NCI-H2227 (cell line): ENCODE measurements around the gene EMX2.

Source experiments
- DNase-seq: peaks from one replicate; lab custom pipeline; 2025; ENCODE audit not compliant: unreplicated experiment; lab: John Stamatoyannopoulos, UW

EMX2 gene

DNA sequence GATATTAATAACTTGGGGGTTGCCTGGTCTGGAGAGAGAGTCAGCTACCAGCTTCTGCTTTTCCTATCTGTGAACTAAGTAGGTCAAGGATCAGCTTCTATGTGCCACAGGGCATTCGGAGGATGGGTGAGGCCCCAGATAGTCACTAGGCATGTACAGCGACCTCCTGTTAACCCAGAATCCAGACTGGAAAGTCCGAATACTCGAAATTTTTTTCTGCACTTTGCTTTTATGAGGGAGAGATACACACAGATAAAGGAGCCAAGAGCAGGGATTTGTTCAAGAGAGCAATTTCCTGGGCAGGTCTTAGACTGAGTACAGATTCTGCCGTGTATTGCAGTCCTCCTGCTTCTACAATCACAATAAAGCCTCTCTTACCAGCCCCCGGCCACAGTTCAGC, 54.2 kb downstream of the EMX2 start:
- no peak for DNase-seq

DNA sequence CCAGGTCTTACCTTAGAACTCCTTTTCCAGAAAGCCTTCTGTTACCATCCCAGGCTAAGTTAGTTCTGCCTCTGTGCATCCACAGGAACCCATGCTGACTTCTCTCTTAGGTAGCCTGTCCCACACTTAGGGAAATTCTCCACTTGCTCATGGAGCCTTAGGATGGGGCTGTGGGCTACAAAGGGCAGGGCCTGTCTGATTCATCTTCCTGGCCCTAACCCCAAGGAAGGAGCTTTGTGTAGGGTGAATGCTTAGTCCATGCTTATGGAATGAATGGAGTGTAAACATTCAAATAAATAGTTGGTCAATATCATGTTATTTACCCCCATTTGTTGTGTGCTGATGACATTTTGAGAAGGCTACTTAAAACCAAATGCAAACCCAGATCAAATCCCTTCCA, 54.7 kb downstream of the EMX2 start:
- DNase-seq: no peak
